SK-N-SH (cell line): ENCODE data around the gene SINHCAF. TPM values are rescaled to one million over a fixed set of nuclear protein-coding genes. Genes with fewer than 3 reads are reported as not detected.

Experiments used
- CTCF ChIA-PET: fragments of 300-600, 350-600 bp; formaldehyde crosslinking; extraction: SDS; loops from one replicate; lab custom pipeline; 2021; lab: Yijun Ruan, JAX
- POLR2A ChIA-PET: fragments of 350-600 bp; sonication (Branson Sonifier 250); formaldehyde crosslinking; extraction: SDS; loops from one replicate; lab custom pipeline; 2020; ENCODE audit warnings: antibody characterized with exemption, inconsistent platforms; lab: Yijun Ruan, JAX
- DNase-seq: peaks from one replicate; pipeline ENCODE4 v3.0.0; 2012
- H2AFZ ChIP-seq: fragments of 200-600 bp; sonication (generic); 2 replicates; pipeline ENCODE4 v1.8.1; 2016; ENCODE audit warnings: antibody characterized with exemption, mild to moderate bottlenecking, low read depth
- H3F3A ChIP-seq: fragments of 200-600 bp; sonication (generic); replicated peaks from 2 replicates; pipeline ENCODE3; 2016; ENCODE audit warnings: antibody characterized with exemption, mild to moderate bottlenecking; ENCODE audit not compliant: insufficient read depth
- H3K27ac ChIP-seq, 2 experiments: fragments of 200-500 bp in 1 of 2; fragments of 200-600 bp in 1 of 2; sonication (Bioruptor generic) in 1 of 2; sonication (generic), shearing (Covaris generic) in 1 of 2; 2 replicates each; pipeline versions ENCODE4 v1.5.1 to v1.6.1; 2014 to 2016; ENCODE audit warnings: low read depth in 2 of 2, inconsistent platforms in 1 of 2, low read length in 1 of 2, mild to moderate bottlenecking in 1 of 2, mixed read lengths in 1 of 2
- H3K27me3 ChIP-seq: fragments of 200-600 bp; sonication (generic), shearing (Covaris generic); 2 replicates; pipeline ENCODE4 v1.6.1; 2016; ENCODE audit warnings: mixed run types; ENCODE audit not compliant: insufficient read depth
- H3K36me3 ChIP-seq, 2 experiments: fragments of 200-500 bp in 1 of 2; fragments of 200-600 bp in 1 of 2; sonication (Bioruptor generic) in 1 of 2; sonication (generic) in 1 of 2; replicated peaks in 1 of 2; 2 replicates each; pipeline versions ENCODE3 to v1.5.1; 2014 to 2016; ENCODE audit warnings: low read length in 1 of 2, mild to moderate bottlenecking in 1 of 2; ENCODE audit not compliant: insufficient read depth in 2 of 2, control insufficient read depth in 1 of 2
- H3K4me1 ChIP-seq, 2 experiments: fragments of 200-500 bp in 1 of 2; fragments of 200-600 bp in 1 of 2; sonication (Bioruptor generic) in 1 of 2; sonication (generic), shearing (Covaris generic) in 1 of 2; 2 replicates each; pipeline versions ENCODE4 v1.5.1 to v1.6.1; 2014 to 2016; ENCODE audit warnings: low read depth in 1 of 2, low read length in 1 of 2, mixed run types in 1 of 2; ENCODE audit not compliant: insufficient read depth in 2 of 2, control insufficient read depth in 1 of 2
- H3K4me2 ChIP-seq: fragments of 200-600 bp; sonication (generic), shearing (Covaris generic); 2 replicates; pipeline ENCODE4 v1.6.1; 2017; ENCODE audit warnings: mixed run types
- H3K4me3 ChIP-seq, 2 experiments: fragments of 200-500 bp in 1 of 2; fragments of 200-600 bp in 1 of 2; sonication (Bioruptor generic) in 1 of 2; sonication (generic), shearing (Covaris generic) in 1 of 2; 2 replicates each; pipeline versions ENCODE4 v1.5.1 to v1.8.1; 2014 to 2016; ENCODE audit warnings: low read depth in 2 of 2, inconsistent platforms in 1 of 2, low read length in 1 of 2, mild to moderate bottlenecking in 1 of 2, mixed read lengths in 1 of 2, moderate library complexity in 1 of 2
- H3K79me2 ChIP-seq: fragments of 200-600 bp; sonication (generic); 2 replicates; pipeline ENCODE4 v1.8.1; 2017; ENCODE audit warnings: mild to moderate bottlenecking; ENCODE audit not compliant: insufficient read depth
- H3K9ac ChIP-seq: fragments of 200-600 bp; sonication (generic); 2 replicates; pipeline ENCODE4 v1.6.1; 2017; ENCODE audit warnings: mixed run types
- H3K9me2 ChIP-seq: fragments of 200-600 bp; sonication (generic); 2 replicates; pipeline ENCODE4 v1.6.1; 2017; ENCODE audit warnings: mixed run types
- H3K9me3 ChIP-seq: fragments of 200-600 bp; sonication (generic); 2 replicates; pipeline ENCODE4 v1.6.1; 2017; ENCODE audit warnings: mixed run types, mild to moderate bottlenecking, moderate library complexity
- H4K20me1 ChIP-seq: fragments of 200-600 bp; sonication (generic); 2 replicates; pipeline ENCODE4 v1.6.1; 2017; ENCODE audit warnings: mild to moderate bottlenecking, mixed run types; ENCODE audit not compliant: insufficient read depth
- ELF1 ChIP-seq: IDR thresholded peaks from 2 replicates; pipeline ENCODE4 v1.4.0; 2012
- GABPA ChIP-seq: IDR thresholded peaks from 2 replicates; pipeline ENCODE4 v1.4.0; 2012; ENCODE audit warnings: low read depth, mild to moderate bottlenecking
- JUND ChIP-seq: IDR thresholded peaks from 2 replicates; pipeline ENCODE4 v1.4.0; 2012
- MEF2A ChIP-seq: IDR thresholded peaks from 2 replicates; pipeline ENCODE4 v1.4.0; 2012; ENCODE audit warnings: low read depth, borderline replicate concordance
- MXI1 ChIP-seq: IDR thresholded peaks from 2 replicates; pipeline ENCODE4 v1.6.1; 2012; ENCODE audit warnings: mild to moderate bottlenecking, low read depth, low read length, improper control_type of control experiment
- NFIC ChIP-seq: IDR thresholded peaks from 2 replicates; pipeline ENCODE4 v1.4.0; 2012; ENCODE audit warnings: borderline replicate concordance
- POLR2AphosphoS5 ChIP-seq: IDR thresholded peaks from 2 replicates; pipeline ENCODE4 v1.6.1; 2012; ENCODE audit warnings: low read depth, low read length
- RCOR1 ChIP-seq: fragments of 150-350 bp; IDR thresholded peaks from 2 replicates; pipeline ENCODE4 v1.6.1; 2017; ENCODE audit warnings: antibody characterized with exemption, low read length
- SIN3A ChIP-seq: IDR thresholded peaks from 2 replicates; pipeline ENCODE4 v1.6.1; 2012; ENCODE audit warnings: low read depth, mild to moderate bottlenecking, low read length, moderate library complexity, borderline replicate concordance
- SMC3 ChIP-seq: IDR thresholded peaks from 2 replicates; pipeline ENCODE4 v1.6.1; 2012; ENCODE audit warnings: low read depth, low read length, improper control_type of control experiment
- YY1 ChIP-seq: IDR thresholded peaks from 2 replicates; pipeline ENCODE4 v1.4.0; 2012; ENCODE audit warnings: low read depth, mild to moderate bottlenecking
- WGBS: methylation state at CpG from one replicate; pipeline ENCODE4 v1.1.6; 2017; ENCODE audit warnings: low lambda C conversion rate; 5-methylcytosine and 5-hydroxymethylcytosine counted together
- polyA plus RNA-seq, 3 experiments: library from polyadenylated mRNA; depleted of rRNA; stranded (reverse); fragments of >200 nt; gene quantifications; 2 replicates each; pipeline ENCODE4 v1.2.3, GENCODE V29; 2012
- TF ChIP-seq, protein P1 (sequence below): IDR thresholded peaks from 2 replicates; pipeline ENCODE4 v1.4.0; 2012; ENCODE audit warnings: low read depth, borderline replicate concordance
- TF ChIP-seq, protein P2 (sequence below): IDR thresholded peaks from 2 replicates; pipeline ENCODE4 v1.4.0; 2012; ENCODE audit warnings: low read depth, borderline replicate concordance
- TF ChIP-seq, protein P3 (sequence below): fragments of 200-600 bp; sonication (generic); IDR thresholded peaks from 2 replicates; pipeline ENCODE4 v1.6.1; 2017; ENCODE audit warnings: antibody characterized with exemption, mild to moderate bottlenecking, moderate library complexity
- TF ChIP-seq, protein P4 (sequence below): fragments of 150-350 bp; IDR thresholded peaks from 2 replicates; pipeline ENCODE4 v1.6.1; 2016; ENCODE audit warnings: mild to moderate bottlenecking, low read depth, low read length

SINHCAF gene
- polyA plus RNA-seq, 1 of the 3 experiments (the other 2 are of a cell fraction) = 22.2 TPM

DNA sequence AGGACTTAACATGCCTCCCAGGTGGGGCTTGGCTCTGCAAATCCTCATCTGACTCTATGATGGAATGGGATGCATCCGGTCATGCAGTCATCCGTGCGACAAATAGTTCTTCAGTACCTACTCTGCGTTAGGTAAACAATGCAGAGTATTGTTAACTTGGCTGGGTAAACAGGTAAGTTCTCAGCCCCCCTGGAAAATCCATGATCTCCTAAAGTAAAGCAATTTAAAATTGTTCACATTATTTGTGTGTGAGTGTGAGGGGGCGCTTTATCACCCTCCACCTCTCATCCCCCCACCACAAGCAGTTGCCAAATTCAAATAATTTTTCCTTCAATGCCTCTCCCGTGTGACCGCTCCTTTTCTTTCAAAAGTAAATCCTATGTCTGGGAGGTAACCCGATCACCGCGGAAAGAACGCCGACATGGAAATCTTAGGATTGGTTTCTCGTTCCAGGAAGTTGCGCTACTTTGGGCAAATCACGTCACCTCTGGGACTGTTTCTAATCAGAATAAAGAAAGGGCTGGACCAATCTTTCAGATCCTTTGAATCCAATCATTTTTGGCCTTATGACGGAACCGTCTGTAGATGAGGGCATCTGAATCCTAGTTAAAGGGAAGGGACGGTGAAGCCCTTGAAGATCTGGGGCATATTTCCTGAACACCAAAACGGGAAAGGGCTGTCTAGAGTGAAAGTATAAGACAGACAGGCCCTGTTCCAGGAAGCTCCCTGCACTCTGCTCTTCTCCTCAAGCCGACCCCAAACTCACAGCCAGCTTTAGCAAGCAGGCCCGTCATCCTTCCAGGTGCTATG, 44.0 kb upstream of the SINHCAF start:
- Histone ChIP-seq H3K27ac (no peak overlapping the region), H3K4me2 (no peak overlapping the region), H3F3A (no peaks in the 10 kb centered on the region), H3K4me3 (no peak overlapping the region), H3K9me2 (no peaks in the 10 kb centered on the region), H4K20me1 (no peaks in the 10 kb centered on the region), H2AFZ (no peak overlapping the region), H3K27me3 (no peaks in the 10 kb centered on the region), H3K9ac (no peak overlapping the region), H3K9me3 (no peaks in the 10 kb centered on the region), H3K36me3 (no peaks in the 10 kb centered on the region), H3K79me2 (no peaks in the 10 kb centered on the region), H3K4me1 (no peaks in the 10 kb centered on the region)
- ChIA-PET CTCF (interaction anchor here (0.8 to 0.9 kb wide), 2 partner anchors 53 to 98 kb away, joined by 3 read pairs; no protein-coding TSS in a partner anchor), POLR2A (interaction anchor here (0.8 kb wide), 1 partner anchor 44 kb away, joined by 4 read pairs; the partner anchor contains the start of gene SINHCAF)
- 88% methylated on average over 21 of the region's 21 CpGs for WGBS
- no peak for DNase-seq
- no peak for TF ChIP-seq GABPA

DNA sequence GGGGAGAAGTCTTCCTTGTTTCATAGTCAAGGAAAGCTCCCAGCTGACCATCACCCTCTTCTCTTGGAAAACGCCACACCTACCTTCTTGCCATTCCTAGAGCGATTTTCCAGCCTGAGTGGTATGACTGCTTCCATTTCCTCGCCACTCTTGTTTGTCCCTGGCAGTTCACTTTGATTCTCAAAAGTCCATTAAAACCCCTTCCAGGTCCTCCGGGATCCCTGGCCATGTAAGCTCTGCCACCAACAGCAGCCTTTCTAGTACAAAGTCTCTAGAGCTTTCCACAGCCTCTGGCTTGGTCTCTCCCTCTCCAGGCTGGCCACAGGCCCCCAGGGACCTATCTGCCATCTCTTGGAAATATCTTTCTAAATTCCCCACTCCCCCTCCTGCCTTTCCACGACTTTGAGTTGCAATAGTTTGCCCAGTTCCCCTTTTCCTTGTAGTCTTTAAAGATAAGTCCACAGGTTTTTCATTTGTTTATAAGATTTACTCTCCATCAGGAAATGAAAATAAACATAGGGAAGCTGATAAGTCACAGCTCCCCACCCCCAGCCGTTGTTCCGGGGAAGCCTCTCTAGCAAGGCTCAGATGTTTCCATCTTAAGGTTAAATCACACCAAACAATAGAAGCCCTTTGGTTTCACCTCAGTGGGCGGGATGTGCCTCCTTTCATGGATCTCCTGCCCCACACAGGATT, 42.9 kb upstream of the SINHCAF start:
- POLR2A ChIA-PET = no interaction called here

DNA sequence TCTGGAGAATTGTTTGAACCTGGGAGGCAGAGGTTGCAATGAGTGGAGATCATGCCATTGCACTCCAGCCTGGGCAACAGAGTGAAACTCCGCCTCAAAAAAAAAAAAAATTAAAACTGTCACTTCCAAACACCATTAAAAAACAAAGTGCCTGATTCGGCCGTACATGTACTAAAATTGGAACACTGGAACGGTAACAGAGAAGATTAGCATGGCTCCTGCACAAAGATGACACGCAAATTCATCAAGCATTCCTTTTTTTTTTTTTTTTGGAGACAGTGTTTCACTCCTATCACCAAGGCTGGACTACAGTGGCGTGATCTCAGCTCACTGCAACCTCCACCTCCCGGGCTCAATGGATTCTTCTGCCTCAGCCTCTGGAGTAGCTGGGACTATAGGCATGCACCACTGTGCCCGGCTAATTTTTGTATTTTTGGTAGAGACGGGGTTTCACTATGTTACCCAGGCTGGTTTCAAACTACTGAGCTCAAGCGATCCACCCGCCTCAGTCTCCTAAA, 40.2 kb upstream of the SINHCAF start:
- POLR2A ChIA-PET = no interaction called here
- CTCF ChIA-PET = no interaction called here
- Histone ChIP-seq H3K36me3 (no peaks in the 10 kb centered on the region), H3K27me3 (no peaks in the 10 kb centered on the region), H2AFZ (no peak overlapping the region), H3K79me2 (no peaks in the 10 kb centered on the region), H3K9me2 (no peaks in the 10 kb centered on the region), H3K4me3 (no peak overlapping the region), H3K9ac (no peak overlapping the region), H3K9me3 (no peaks in the 10 kb centered on the region), H3F3A (no peaks in the 10 kb centered on the region), H3K27ac (no peak overlapping the region), H3K4me1 (no peaks in the 10 kb centered on the region), H3K4me2 (no peak overlapping the region), H4K20me1 (no peaks in the 10 kb centered on the region)
- 89% methylated on average over 11 of the region's 11 CpGs for WGBS
- no peak for DNase-seq
- TF ChIP-seq SIN3A = no peak
- TF ChIP-seq, protein P1, sequence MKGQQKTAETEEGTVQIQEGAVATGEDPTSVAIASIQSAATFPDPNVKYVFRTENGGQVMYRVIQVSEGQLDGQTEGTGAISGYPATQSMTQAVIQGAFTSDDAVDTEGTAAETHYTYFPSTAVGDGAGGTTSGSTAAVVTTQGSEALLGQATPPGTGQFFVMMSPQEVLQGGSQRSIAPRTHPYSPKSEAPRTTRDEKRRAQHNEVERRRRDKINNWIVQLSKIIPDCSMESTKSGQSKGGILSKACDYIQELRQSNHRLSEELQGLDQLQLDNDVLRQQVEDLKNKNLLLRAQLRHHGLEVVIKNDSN = no peak
- no peak for TF ChIP-seq ELF1
- no peak for TF ChIP-seq RCOR1
- TF ChIP-seq POLR2AphosphoS5 = no peak
- TF ChIP-seq, protein P2, sequence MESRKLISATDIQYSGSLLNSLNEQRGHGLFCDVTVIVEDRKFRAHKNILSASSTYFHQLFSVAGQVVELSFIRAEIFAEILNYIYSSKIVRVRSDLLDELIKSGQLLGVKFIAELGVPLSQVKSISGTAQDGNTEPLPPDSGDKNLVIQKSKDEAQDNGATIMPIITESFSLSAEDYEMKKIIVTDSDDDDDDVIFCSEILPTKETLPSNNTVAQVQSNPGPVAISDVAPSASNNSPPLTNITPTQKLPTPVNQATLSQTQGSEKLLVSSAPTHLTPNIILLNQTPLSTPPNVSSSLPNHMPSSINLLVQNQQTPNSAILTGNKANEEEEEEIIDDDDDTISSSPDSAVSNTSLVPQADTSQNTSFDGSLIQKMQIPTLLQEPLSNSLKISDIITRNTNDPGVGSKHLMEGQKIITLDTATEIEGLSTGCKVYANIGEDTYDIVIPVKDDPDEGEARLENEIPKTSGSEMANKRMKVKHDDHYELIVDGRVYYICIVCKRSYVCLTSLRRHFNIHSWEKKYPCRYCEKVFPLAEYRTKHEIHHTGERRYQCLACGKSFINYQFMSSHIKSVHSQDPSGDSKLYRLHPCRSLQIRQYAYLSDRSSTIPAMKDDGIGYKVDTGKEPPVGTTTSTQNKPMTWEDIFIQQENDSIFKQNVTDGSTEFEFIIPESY = no peak
- TF ChIP-seq, protein P3, sequence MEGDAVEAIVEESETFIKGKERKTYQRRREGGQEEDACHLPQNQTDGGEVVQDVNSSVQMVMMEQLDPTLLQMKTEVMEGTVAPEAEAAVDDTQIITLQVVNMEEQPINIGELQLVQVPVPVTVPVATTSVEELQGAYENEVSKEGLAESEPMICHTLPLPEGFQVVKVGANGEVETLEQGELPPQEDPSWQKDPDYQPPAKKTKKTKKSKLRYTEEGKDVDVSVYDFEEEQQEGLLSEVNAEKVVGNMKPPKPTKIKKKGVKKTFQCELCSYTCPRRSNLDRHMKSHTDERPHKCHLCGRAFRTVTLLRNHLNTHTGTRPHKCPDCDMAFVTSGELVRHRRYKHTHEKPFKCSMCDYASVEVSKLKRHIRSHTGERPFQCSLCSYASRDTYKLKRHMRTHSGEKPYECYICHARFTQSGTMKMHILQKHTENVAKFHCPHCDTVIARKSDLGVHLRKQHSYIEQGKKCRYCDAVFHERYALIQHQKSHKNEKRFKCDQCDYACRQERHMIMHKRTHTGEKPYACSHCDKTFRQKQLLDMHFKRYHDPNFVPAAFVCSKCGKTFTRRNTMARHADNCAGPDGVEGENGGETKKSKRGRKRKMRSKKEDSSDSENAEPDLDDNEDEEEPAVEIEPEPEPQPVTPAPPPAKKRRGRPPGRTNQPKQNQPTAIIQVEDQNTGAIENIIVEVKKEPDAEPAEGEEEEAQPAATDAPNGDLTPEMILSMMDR = no peak
- TF ChIP-seq MXI1 = no peak
- TF ChIP-seq JUND = no peak
- TF ChIP-seq NFIC = no peak

More for the DNA sequence above, 42.9 kb upstream of the SINHCAF start:
- CTCF ChIA-PET = interaction anchor here (0.6 to 1.3 kb wide), 2 partner anchors 30 to 34 kb away, joined by 3 read pairs; no protein-coding TSS in a partner anchor
- Histone ChIP-seq H3K9ac (no peak overlapping the region), H3K4me1 (no peaks in the 10 kb centered on the region), H3K79me2 (no peaks in the 10 kb centered on the region), H3K9me3 (no peaks in the 10 kb centered on the region), H2AFZ (no peak overlapping the region), H3K36me3 (no peaks in the 10 kb centered on the region), H3F3A (no peaks in the 10 kb centered on the region), H3K27ac (no peak overlapping the region), H3K9me2 (no peaks in the 10 kb centered on the region), H3K4me2 (no peak overlapping the region), H3K27me3 (no peaks in the 10 kb centered on the region), H3K4me3 (no peak overlapping the region), H4K20me1 (no peaks in the 10 kb centered on the region)
- no peak for DNase-seq
- TF ChIP-seq, protein P4, sequence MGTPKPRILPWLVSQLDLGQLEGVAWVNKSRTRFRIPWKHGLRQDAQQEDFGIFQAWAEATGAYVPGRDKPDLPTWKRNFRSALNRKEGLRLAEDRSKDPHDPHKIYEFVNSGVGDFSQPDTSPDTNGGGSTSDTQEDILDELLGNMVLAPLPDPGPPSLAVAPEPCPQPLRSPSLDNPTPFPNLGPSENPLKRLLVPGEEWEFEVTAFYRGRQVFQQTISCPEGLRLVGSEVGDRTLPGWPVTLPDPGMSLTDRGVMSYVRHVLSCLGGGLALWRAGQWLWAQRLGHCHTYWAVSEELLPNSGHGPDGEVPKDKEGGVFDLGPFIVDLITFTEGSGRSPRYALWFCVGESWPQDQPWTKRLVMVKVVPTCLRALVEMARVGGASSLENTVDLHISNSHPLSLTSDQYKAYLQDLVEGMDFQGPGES = no peak
- TF ChIP-seq SMC3 (no peak), MEF2A (no peak), YY1 (no peak)
- 69% methylated on average over 8 of the region's 8 CpGs for WGBS
